MCF 10A (cell line): ENCODE results near the gene GRIA1. TPM values are rescaled to one million over a fixed set of nuclear protein-coding genes. Genes with fewer than 3 reads are reported as not detected.

ENCODE experiments used
- BruUV-seq: library from RNA; stranded (reverse); fragments of 400-500 nt; replicated peaks from 2 replicates; lab custom pipeline; 2021; lab: Mats Ljungman, UMichigan
- CTCF ChIA-PET: fragments of 300-600 bp; sonication (Branson Sonifier 250); formaldehyde crosslinking; extraction: SDS; loops from one replicate; lab custom pipeline; 2021; ENCODE audit warnings: antibody characterized with exemption, inconsistent platforms; lab: Yijun Ruan, JAX
- POLR2A ChIA-PET: fragments of 300-600, 350-650 bp; sonication (Branson Sonifier 250); formaldehyde crosslinking; extraction: SDS; loops from one replicate; lab custom pipeline; 2020; ENCODE audit warnings: antibody characterized with exemption, inconsistent platforms; lab: Yijun Ruan, JAX
- DNase-seq: peaks from one replicate; pipeline ENCODE4 v3.0.0-alpha.2; 2018; ENCODE audit not compliant: unreplicated experiment
- H3K27ac Mint-ChIP-seq: one replicate; pipeline ENCODE4 v1.8.0; 2022; ENCODE audit warnings: mild to moderate bottlenecking, low read depth, mixed read lengths; ENCODE audit not compliant: unreplicated experiment
- H3K27me3 Mint-ChIP-seq: one replicate; pipeline ENCODE4 v1.8.0; 2022; ENCODE audit warnings: mixed read lengths; ENCODE audit not compliant: insufficient read depth, unreplicated experiment
- H3K36me3 Mint-ChIP-seq: one replicate; pipeline ENCODE4 v1.8.0; 2022; ENCODE audit warnings: mild to moderate bottlenecking, moderate library complexity, mixed read lengths; ENCODE audit not compliant: insufficient read depth, unreplicated experiment
- H3K4me1 Mint-ChIP-seq: one replicate; pipeline ENCODE4 v1.8.0; 2022; ENCODE audit warnings: mixed read lengths; ENCODE audit not compliant: insufficient read depth, unreplicated experiment
- H3K4me3 Mint-ChIP-seq: one replicate; pipeline ENCODE4 v1.8.0; 2022; ENCODE audit warnings: mild to moderate bottlenecking, moderate library complexity, mixed read lengths; ENCODE audit not compliant: unreplicated experiment
- H3K9me3 Mint-ChIP-seq: one replicate; pipeline ENCODE4 v1.8.0; 2022; ENCODE audit warnings: mixed read lengths; ENCODE audit not compliant: unreplicated experiment
- intact Hi-C: fragments of 100-400 bp; cut with micrococcal nuclease; formaldehyde crosslinking; loops from 2 replicates; pipeline ENCODE4 v1.14.1; 2022
- total RNA-seq: library from RNA; stranded (reverse); gene quantifications from 2 replicates; pipeline ENCODE4 v1.2.3, GENCODE V29; 2022
- TF ChIP-seq, protein P1 (sequence below): fragments of 200-600 bp; IDR thresholded peaks from one replicate; pipeline ENCODE4 v1.8.0; 2022; ENCODE audit warnings: antibody characterized with exemption, mild to moderate bottlenecking; ENCODE audit not compliant: unreplicated experiment

Gene GRIA1
- total RNA-seq, 1 experiment from 2014 or later, result not detected

DNA sequence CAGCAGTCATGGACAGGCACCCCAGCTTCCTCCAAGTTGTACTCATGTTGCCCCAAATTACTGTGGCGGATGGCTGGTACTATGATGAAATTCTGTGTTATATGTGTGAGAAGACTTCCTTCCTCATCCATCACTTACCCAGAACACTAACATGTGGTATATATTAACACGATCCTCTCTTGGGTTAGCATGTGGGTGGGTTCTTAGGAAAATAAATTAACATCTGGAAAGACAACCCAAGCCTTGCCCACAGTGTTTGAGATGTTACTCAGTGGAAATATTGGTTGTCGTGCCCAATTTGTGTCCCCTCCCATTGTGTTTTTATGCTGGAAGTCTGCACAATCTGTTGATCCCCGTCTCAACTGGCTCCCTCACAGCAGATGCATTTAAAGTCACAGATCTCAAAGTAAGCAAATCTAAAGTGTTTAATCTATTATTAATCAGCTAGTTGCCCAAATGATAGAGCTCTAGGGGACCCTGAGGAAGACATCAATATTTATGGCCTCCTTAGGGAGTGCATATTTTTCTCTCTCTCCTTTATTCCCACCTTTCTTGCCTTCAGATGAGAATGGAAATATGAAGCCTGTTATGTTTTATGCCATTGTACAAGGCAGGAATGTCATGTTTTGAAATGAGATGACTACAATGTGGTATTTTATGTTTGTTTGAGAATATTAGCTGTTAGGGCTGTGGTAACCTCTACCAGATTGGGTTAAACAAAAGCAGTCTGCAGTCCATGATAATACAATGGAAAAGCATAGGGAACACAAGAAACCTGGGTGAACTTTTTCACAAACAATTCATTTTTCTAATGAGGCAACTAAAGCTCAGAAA, 93.9 kb downstream of the GRIA1 start:
- Mint-ChIP-seq H3K27ac (no peak overlapping the region), H3K27me3 (no peaks in the 10 kb centered on the region), H3K36me3 (no peaks in the 10 kb centered on the region), H3K9me3 (no peaks in the 10 kb centered on the region), H3K4me1 (peaks cover 6% of the 10 kb centered on the region), H3K4me3 (no peak overlapping the region)
- intact Hi-C loops, result no loop called here
- no TSS peak for BruUV-seq
- ChIA-PET POLR2A (interaction anchor here (0.6 kb wide), 1 partner anchor 793 kb away, joined by 3 read pairs; no protein-coding TSS in a partner anchor), CTCF (interaction anchor here (0.6 to 1.0 kb wide), 2 partner anchors 34 to 1065 kb away, joined by 3 to 4 read pairs; no protein-coding TSS in a partner anchor)
- TF ChIP-seq, protein P1, sequence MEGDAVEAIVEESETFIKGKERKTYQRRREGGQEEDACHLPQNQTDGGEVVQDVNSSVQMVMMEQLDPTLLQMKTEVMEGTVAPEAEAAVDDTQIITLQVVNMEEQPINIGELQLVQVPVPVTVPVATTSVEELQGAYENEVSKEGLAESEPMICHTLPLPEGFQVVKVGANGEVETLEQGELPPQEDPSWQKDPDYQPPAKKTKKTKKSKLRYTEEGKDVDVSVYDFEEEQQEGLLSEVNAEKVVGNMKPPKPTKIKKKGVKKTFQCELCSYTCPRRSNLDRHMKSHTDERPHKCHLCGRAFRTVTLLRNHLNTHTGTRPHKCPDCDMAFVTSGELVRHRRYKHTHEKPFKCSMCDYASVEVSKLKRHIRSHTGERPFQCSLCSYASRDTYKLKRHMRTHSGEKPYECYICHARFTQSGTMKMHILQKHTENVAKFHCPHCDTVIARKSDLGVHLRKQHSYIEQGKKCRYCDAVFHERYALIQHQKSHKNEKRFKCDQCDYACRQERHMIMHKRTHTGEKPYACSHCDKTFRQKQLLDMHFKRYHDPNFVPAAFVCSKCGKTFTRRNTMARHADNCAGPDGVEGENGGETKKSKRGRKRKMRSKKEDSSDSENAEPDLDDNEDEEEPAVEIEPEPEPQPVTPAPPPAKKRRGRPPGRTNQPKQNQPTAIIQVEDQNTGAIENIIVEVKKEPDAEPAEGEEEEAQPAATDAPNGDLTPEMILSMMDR, result no peak
- no peak for DNase-seq

DNA sequence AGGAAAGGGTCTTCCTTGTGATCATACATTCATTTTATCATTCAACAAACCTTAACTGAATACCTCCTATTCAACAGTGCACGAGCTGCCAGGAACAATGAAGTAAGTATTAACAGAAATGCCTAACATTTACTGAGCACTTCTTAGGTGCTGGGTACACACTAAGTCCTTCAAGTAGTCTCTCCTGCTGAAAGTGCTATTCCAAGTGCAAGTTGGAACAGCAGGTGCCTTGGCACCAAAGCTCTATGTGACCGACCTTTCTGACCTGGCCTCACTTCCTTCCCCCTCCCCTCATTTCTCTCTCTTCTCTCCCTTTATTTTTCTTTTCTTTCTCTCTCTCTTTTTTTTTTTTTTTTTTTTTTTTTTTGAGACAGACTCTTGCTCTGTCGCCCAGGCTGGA, 94.5 kb downstream of the GRIA1 start:
- no peaks in the 10 kb centered on the region for H3K36me3 Mint-ChIP-seq
- H3K27me3 Mint-ChIP-seq, result no peaks in the 10 kb centered on the region
- TF ChIP-seq, protein P1, result no peak
- H3K4me1 Mint-ChIP-seq, result peaks cover 6% of the 10 kb centered on the region
- intact Hi-C loops, result no loop called here
- no TSS peak for BruUV-seq
- H3K9me3 Mint-ChIP-seq, result no peaks in the 10 kb centered on the region
- no peak for DNase-seq
- no peak overlapping the region for H3K4me3 Mint-ChIP-seq
- ChIA-PET POLR2A (no interaction called here), CTCF (no interaction called here)
- no peak overlapping the region for H3K27ac Mint-ChIP-seq

DNA sequence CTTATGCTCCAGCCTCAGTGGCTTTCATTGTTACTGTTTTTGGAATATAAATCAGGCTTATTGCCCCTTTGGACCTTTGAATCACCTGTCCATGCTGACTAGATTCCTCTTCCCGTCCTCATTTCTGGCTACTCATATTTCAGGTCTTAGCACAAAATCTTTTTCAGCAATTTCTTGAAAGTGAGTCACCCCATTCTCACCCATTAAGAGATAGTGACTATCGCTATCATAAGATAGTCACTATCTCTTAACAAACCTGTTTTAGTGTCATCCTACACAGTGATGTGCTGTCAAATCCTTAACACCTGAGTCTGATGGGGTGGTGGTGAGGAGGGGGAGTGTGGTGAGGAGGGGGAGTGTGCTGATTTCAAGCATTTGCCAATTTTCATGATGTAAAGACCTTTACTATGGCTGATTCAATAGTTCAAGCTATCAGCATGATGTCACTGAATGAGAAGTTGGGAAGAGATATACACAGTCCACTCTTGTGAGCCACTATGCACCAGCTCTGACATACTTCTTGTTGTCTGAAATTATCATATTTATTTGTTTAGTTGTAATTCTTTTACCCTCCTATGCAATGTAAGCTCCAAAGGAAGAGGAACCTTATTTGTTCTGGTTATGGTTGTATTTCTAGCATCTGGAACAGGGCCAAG, 95.3 kb downstream of the GRIA1 start:
- ChIA-PET CTCF (interaction anchor here (0.6 to 1.0 kb wide), 2 partner anchors 25 to 449 kb away, joined by 4 read pairs; no protein-coding TSS in a partner anchor), POLR2A (no interaction called here)
- no peak overlapping the region for H3K27ac Mint-ChIP-seq
- no peaks in the 10 kb centered on the region for H3K36me3 Mint-ChIP-seq
- no peak for DNase-seq
- no peak overlapping the region for H3K4me3 Mint-ChIP-seq
- no TSS peak for BruUV-seq
- TF ChIP-seq, protein P1, result no peak
- intact Hi-C loops, result no loop called here
- H3K27me3 Mint-ChIP-seq, result no peaks in the 10 kb centered on the region
- peaks cover 6% of the 10 kb centered on the region for H3K4me1 Mint-ChIP-seq
- no peaks in the 10 kb centered on the region for H3K9me3 Mint-ChIP-seq

DNA sequence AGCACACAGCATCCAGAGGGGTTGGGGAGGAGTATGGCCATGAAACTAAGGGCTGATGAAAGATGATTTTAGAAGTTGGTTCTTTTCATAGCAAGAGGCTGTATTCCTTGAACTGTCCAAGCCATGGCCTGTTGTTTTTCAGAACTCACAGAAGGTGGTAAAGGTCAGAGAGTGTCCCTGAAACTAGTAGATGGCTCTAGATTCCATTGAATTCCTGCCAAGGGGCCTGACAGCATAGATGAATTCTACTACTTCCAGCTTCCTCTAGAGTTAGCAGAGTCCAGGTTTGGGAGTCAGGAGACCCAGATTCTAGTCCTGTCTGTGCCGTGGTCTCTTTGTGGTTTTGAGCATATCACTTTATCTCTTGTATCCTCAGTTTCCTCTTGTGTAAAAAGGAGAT, 101.6 kb downstream of the GRIA1 start:
- intact Hi-C loops, result no loop called here
- peaks cover 6% of the 10 kb centered on the region for H3K4me1 Mint-ChIP-seq
- no peak overlapping the region for H3K4me3 Mint-ChIP-seq
- H3K27ac Mint-ChIP-seq, result no peak overlapping the region
- ChIA-PET CTCF (no interaction called here), POLR2A (no interaction called here)
- no TSS peak for BruUV-seq
- no peak for DNase-seq
- H3K36me3 Mint-ChIP-seq, result no peaks in the 10 kb centered on the region
- no peaks in the 10 kb centered on the region for H3K9me3 Mint-ChIP-seq
- TF ChIP-seq, protein P1, result no peak
- H3K27me3 Mint-ChIP-seq, result no peaks in the 10 kb centered on the region
